ENCODE results near the gene PEX11G.

Gene PEX11G

DNA sequence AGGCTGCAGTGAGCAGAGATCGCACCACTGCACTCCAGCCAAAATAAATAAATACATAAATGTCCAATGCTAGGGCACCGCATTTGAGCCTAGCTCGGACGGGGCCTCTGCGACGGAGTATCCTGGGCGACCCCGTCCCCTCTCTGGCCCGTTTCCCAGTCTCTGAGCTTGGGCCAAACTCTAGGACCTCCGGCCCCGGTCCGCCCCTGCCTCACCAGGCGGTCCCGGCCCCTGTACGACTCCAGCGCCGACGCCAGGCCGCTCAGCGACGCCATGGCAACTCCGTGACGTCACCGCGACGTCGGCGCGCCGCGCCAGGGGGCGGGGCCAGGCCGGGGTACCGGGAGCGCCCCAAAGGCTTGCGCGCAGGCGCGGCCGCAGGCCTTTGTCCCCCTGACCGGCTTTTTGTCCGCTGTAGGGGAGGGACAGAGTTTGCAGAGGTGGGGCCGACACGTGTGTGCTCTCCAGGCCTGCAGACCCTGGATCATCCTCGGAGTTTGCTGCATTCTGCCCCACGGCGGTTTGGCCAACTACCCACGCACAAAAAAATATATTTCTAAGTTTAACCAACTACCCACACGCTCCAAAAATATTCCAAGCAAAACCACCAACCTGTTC is at the start of gene PEX11G:
PEX11G (minus strand) TSS at position 300 of the 618 bp plus-strand sequence; CDS start at position 275, 25 bp downstream.
- TF ChIP-seq, protein P1, sequence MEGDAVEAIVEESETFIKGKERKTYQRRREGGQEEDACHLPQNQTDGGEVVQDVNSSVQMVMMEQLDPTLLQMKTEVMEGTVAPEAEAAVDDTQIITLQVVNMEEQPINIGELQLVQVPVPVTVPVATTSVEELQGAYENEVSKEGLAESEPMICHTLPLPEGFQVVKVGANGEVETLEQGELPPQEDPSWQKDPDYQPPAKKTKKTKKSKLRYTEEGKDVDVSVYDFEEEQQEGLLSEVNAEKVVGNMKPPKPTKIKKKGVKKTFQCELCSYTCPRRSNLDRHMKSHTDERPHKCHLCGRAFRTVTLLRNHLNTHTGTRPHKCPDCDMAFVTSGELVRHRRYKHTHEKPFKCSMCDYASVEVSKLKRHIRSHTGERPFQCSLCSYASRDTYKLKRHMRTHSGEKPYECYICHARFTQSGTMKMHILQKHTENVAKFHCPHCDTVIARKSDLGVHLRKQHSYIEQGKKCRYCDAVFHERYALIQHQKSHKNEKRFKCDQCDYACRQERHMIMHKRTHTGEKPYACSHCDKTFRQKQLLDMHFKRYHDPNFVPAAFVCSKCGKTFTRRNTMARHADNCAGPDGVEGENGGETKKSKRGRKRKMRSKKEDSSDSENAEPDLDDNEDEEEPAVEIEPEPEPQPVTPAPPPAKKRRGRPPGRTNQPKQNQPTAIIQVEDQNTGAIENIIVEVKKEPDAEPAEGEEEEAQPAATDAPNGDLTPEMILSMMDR (conservative IDR thresholded peaks at IDR 0.05; ENCODE audit: low read length): no peak
- TF ChIP-seq EZH2phosphoT487 (IDR thresholded peaks at IDR 0.05; ENCODE audit: borderline replicate concordance): no peak
- H2AFZ ChIP-seq (ENCODE audit: low read length): no peak within 1 kb of the TSS
- H3K79me2 ChIP-seq (ENCODE audit: insufficient read depth, low read length): no peaks in the 10 kb centered on the region
- no peaks in the 10 kb centered on the region for H3K4me1 ChIP-seq (ENCODE audit: insufficient read depth, low read length, poor library complexity, severe bottlenecking)
- H3K4me3 ChIP-seq (ENCODE audit: low read length, poor library complexity, severe bottlenecking): no peak within 1 kb of the TSS
- no peaks in the 10 kb centered on the region for H3F3A ChIP-seq (ENCODE audit: low read depth)
- no peaks in the 10 kb centered on the region for H4K20me1 ChIP-seq (ENCODE audit: insufficient read depth, low read length, poor library complexity, severe bottlenecking)
- H3K9me3 ChIP-seq (ENCODE audit: insufficient read depth, low read depth, low read length): no peaks in the 10 kb centered on the region
- H3K4me2 ChIP-seq (ENCODE audit: low read depth, low read length, poor library complexity, severe bottlenecking): no peak within 1 kb of the TSS
- H3K9ac ChIP-seq (ENCODE audit: low read depth, low read length, poor library complexity, severe bottlenecking): no peak within 1 kb of the TSS
- H3K9me2 ChIP-seq (replicated peaks; ENCODE audit: low read depth, low read length): no peaks in the 10 kb centered on the region
- no peaks in the 10 kb centered on the region for H3K36me3 ChIP-seq (ENCODE audit: insufficient read depth, low read length)
- no peaks in the 10 kb centered on the region for H3K27me3 ChIP-seq (ENCODE audit: insufficient read depth, low read length, poor library complexity, severe bottlenecking)

DNA sequence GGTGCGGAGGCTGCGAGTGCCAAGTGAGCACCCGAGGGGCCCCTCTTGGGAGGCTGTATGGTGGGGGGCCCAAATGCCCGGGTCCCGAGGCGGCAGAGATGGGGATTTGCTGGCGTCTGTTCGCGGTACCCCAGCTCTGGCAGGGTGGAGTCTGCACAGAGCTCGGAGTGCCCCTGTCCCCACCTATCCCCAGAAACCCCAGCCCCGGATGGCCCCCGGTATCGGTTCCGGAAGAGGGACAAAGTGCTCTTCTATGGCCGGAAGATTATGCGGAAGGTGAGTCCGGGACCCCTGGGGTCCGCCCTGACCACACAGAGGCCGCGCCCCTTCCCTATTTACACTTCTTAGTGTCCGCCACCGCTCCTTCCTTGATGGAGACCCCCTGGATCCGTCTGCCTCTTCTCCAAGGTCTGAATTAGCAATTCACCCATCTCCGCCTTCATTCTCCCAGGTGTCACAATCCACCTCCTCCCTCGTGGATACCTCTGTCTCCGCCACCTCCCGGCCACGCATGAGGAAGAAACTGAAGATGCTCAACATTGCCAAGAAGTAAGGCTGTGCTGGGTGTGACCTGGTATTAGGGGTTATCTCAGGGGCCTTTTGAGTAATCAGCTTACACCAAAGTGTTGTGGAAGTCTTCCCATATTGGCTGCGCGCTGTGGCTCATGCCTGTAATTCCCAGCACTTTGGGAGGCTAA is 47.3 kb upstream of the PEX11G start:
- H2AFZ ChIP-seq (ENCODE audit: low read length): peak overlapping the region; percentile 96

DNA sequence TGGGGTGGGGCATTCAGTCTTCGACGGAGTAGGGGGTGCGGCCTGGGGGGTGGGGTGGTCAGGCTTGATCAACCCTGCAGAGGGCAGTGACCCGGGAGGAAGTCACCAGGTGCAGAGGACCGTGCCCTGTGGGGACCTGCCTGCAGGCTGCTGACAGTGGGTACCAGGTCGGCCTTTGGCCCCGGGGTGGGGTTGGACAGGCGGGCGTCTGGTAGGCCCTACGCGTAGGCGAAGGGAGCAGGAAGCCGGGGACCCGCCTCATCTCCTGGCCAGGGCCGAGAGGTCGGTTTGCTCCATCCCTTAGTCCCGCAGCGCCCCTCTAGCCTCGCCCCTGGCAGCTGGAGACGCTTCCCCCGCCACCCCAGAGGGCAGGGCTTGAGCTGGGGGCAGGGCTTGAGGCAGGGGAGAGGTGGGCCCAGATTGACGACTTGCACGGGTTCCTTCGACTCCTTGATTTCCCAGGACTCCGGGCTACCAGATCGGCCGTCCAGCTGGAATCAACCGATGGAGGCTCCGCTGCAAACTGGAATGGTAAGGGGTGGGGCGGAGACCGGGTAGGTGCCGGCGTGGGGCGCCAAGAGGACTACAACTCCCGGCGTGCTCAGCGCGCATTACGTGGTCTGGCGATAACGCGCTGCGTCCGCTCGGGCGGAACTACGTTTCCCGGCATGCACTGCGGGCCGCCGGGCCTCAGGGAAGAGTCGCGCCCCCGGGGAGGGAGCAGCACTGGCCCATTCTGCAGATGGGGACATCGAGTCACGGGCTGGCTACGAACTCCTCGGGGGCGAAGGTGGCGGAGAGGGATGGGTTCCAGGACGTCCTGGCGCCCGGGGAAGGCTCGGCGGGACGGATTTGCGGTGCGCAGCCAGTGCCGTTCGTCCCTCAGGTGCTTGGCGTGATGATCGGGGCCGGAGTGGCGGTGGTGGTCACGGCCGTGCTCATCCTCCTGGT is 46.5 kb upstream of the PEX11G start, which contains the start of gene PNPLA6:
PNPLA6 (plus strand) TSS at position 671 of the 951 bp plus-strand sequence; CDS start at position 743, 72 bp downstream.
- Histone ChIP-seq H3K79me2 (ENCODE audit: insufficient read depth, low read length) (no peaks in the 10 kb centered on the region), H3K27me3 (ENCODE audit: insufficient read depth, low read length, poor library complexity, severe bottlenecking) (no peaks in the 10 kb centered on the region), H3F3A (ENCODE audit: low read depth) (no peaks in the 10 kb centered on the region), H3K36me3 (ENCODE audit: insufficient read depth, low read length) (no peaks in the 10 kb centered on the region), H3K9me2 (replicated peaks; ENCODE audit: low read depth, low read length) (no peaks in the 10 kb centered on the region), H3K4me3 (ENCODE audit: low read length, poor library complexity, severe bottlenecking) (peak within 1 kb of the TSS; percentile 89), H2AFZ (ENCODE audit: low read length) (peak within 1 kb of the TSS; percentile 96), H4K20me1 (ENCODE audit: insufficient read depth, low read length, poor library complexity, severe bottlenecking) (no peaks in the 10 kb centered on the region), H3K4me2 (ENCODE audit: low read depth, low read length, poor library complexity, severe bottlenecking) (peak within 1 kb of the TSS; percentile 98), H3K9ac (ENCODE audit: low read depth, low read length, poor library complexity, severe bottlenecking) (peak within 1 kb of the TSS; percentile 82), H3K9me3 (ENCODE audit: insufficient read depth, low read depth, low read length) (no peaks in the 10 kb centered on the region), H3K4me1 (ENCODE audit: insufficient read depth, low read length, poor library complexity, severe bottlenecking) (no peaks in the 10 kb centered on the region)
- no peak for TF ChIP-seq EZH2phosphoT487 (IDR thresholded peaks at IDR 0.05; ENCODE audit: borderline replicate concordance)
- TF ChIP-seq, protein P1 (conservative IDR thresholded peaks at IDR 0.05; ENCODE audit: low read length): no peak

More for the DNA sequence above, 47.3 kb upstream of the PEX11G start:
- H3K4me2 ChIP-seq (ENCODE audit: low read depth, low read length, poor library complexity, severe bottlenecking): peak overlapping the region; percentile 98
- no peaks in the 10 kb centered on the region for H3K4me1 ChIP-seq (ENCODE audit: insufficient read depth, low read length, poor library complexity, severe bottlenecking)
- H3K9me3 ChIP-seq (ENCODE audit: insufficient read depth, low read depth, low read length): no peaks in the 10 kb centered on the region
- no peaks in the 10 kb centered on the region for H3K79me2 ChIP-seq (ENCODE audit: insufficient read depth, low read length)
- TF ChIP-seq, protein P1 (conservative IDR thresholded peaks at IDR 0.05; ENCODE audit: low read length): no peak
- TF ChIP-seq EZH2phosphoT487 (IDR thresholded peaks at IDR 0.05; ENCODE audit: borderline replicate concordance): no peak
- peak overlapping the region; percentile 89 for H3K4me3 ChIP-seq (ENCODE audit: low read length, poor library complexity, severe bottlenecking)
- H4K20me1 ChIP-seq (ENCODE audit: insufficient read depth, low read length, poor library complexity, severe bottlenecking): no peaks in the 10 kb centered on the region
- peak overlapping the region; percentile 82 for H3K9ac ChIP-seq (ENCODE audit: low read depth, low read length, poor library complexity, severe bottlenecking)
- no peaks in the 10 kb centered on the region for H3K9me2 ChIP-seq (replicated peaks; ENCODE audit: low read depth, low read length)
- H3F3A ChIP-seq (ENCODE audit: low read depth): no peaks in the 10 kb centered on the region
- no peaks in the 10 kb centered on the region for H3K27me3 ChIP-seq (ENCODE audit: insufficient read depth, low read length, poor library complexity, severe bottlenecking)
- no peaks in the 10 kb centered on the region for H3K36me3 ChIP-seq (ENCODE audit: insufficient read depth, low read length)
